Measurements from ENCODE around the gene ZC3H8.
"Not testable (repeated sequence)": the region's sequence is repeated elsewhere in the genome, so short reads cannot be mapped to it uniquely, and the experiment has no call there.

Gene ZC3H8

GRCh38 chr2:112216167-112216566 is 38.7 kb downstream of the ZC3H8 start:
- no peaks in the 10 kb centered on the region for H3K27me3 ChIP-seq (ENCODE audit: insufficient read depth, low read length, poor library complexity, severe bottlenecking)
- no peak overlapping the region for H3K4me3 ChIP-seq (ENCODE audit: low read length, poor library complexity, severe bottlenecking)
- no peak overlapping the region for H3K4me2 ChIP-seq (ENCODE audit: low read depth, low read length, poor library complexity, severe bottlenecking)
- no peaks in the 10 kb centered on the region for H3F3A ChIP-seq (ENCODE audit: low read depth)
- TF ChIP-seq, protein P1, sequence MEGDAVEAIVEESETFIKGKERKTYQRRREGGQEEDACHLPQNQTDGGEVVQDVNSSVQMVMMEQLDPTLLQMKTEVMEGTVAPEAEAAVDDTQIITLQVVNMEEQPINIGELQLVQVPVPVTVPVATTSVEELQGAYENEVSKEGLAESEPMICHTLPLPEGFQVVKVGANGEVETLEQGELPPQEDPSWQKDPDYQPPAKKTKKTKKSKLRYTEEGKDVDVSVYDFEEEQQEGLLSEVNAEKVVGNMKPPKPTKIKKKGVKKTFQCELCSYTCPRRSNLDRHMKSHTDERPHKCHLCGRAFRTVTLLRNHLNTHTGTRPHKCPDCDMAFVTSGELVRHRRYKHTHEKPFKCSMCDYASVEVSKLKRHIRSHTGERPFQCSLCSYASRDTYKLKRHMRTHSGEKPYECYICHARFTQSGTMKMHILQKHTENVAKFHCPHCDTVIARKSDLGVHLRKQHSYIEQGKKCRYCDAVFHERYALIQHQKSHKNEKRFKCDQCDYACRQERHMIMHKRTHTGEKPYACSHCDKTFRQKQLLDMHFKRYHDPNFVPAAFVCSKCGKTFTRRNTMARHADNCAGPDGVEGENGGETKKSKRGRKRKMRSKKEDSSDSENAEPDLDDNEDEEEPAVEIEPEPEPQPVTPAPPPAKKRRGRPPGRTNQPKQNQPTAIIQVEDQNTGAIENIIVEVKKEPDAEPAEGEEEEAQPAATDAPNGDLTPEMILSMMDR (conservative IDR thresholded peaks at IDR 0.05; ENCODE audit: low read length), result peak; percentile 23; the same call in 1 of the 2 replicates
- TF ChIP-seq EZH2phosphoT487 (IDR thresholded peaks at IDR 0.05; ENCODE audit: borderline replicate concordance), result no peak
- H3K9me2 ChIP-seq (replicated peaks; ENCODE audit: low read depth, low read length), result no peaks in the 10 kb centered on the region
- peaks cover 16% of the 10 kb centered on the region; the same call in 1 of the 2 replicates for H3K36me3 ChIP-seq (ENCODE audit: insufficient read depth, low read length)
- H3K9me3 ChIP-seq (ENCODE audit: insufficient read depth, low read depth, low read length), result no peaks in the 10 kb centered on the region
- no peaks in the 10 kb centered on the region for H3K79me2 ChIP-seq (ENCODE audit: insufficient read depth, low read length)
- H2AFZ ChIP-seq (ENCODE audit: low read length), result no peak overlapping the region
- no peaks in the 10 kb centered on the region for H3K4me1 ChIP-seq (ENCODE audit: insufficient read depth, low read length, poor library complexity, severe bottlenecking)
- H3K9ac ChIP-seq (ENCODE audit: low read depth, low read length, poor library complexity, severe bottlenecking), result no peak overlapping the region
- no peaks in the 10 kb centered on the region for H4K20me1 ChIP-seq (ENCODE audit: insufficient read depth, low read length, poor library complexity, severe bottlenecking)

GRCh38 chr2:112207905-112208304 is 46.9 kb downstream of the ZC3H8 start:
- not testable (repeated sequence) for H3F3A ChIP-seq (ENCODE audit: low read depth); H3K36me3 ChIP-seq (ENCODE audit: insufficient read depth, low read length); H3K4me2 ChIP-seq (ENCODE audit: low read depth, low read length, poor library complexity, severe bottlenecking); H4K20me1 ChIP-seq (ENCODE audit: insufficient read depth, low read length, poor library complexity, severe bottlenecking); H3K4me3 ChIP-seq (ENCODE audit: low read length, poor library complexity, severe bottlenecking); H3K27me3 ChIP-seq (ENCODE audit: insufficient read depth, low read length, poor library complexity, severe bottlenecking); H3K9ac ChIP-seq (ENCODE audit: low read depth, low read length, poor library complexity, severe bottlenecking); H3K4me1 ChIP-seq (ENCODE audit: insufficient read depth, low read length, poor library complexity, severe bottlenecking); H3K9me2 ChIP-seq (replicated peaks; ENCODE audit: low read depth, low read length); H2AFZ ChIP-seq (ENCODE audit: low read length); H3K79me2 ChIP-seq (ENCODE audit: insufficient read depth, low read length)
- H3K9me3 ChIP-seq (ENCODE audit: insufficient read depth, low read depth, low read length), result peaks cover 15% of the 10 kb centered on the region

GRCh38 chr2:112204411-112204810 is 50.4 kb downstream of the ZC3H8 start:
- Histone ChIP-seq H3K36me3 (ENCODE audit: insufficient read depth, low read length) (no peaks in the 10 kb centered on the region), H3K9ac (ENCODE audit: low read depth, low read length, poor library complexity, severe bottlenecking) (no peak overlapping the region), H3K4me1 (ENCODE audit: insufficient read depth, low read length, poor library complexity, severe bottlenecking) (no peaks in the 10 kb centered on the region), H4K20me1 (ENCODE audit: insufficient read depth, low read length, poor library complexity, severe bottlenecking) (no peaks in the 10 kb centered on the region), H3K4me2 (ENCODE audit: low read depth, low read length, poor library complexity, severe bottlenecking) (no peak overlapping the region), H3K9me2 (replicated peaks; ENCODE audit: low read depth, low read length) (no peaks in the 10 kb centered on the region), H3K79me2 (ENCODE audit: insufficient read depth, low read length) (no peaks in the 10 kb centered on the region), H2AFZ (ENCODE audit: low read length) (no peak overlapping the region), H3K4me3 (ENCODE audit: low read length, poor library complexity, severe bottlenecking) (no peak overlapping the region), H3K27me3 (ENCODE audit: insufficient read depth, low read length, poor library complexity, severe bottlenecking) (no peaks in the 10 kb centered on the region), H3K9me3 (ENCODE audit: insufficient read depth, low read depth, low read length) (peaks cover 15% of the 10 kb centered on the region), H3F3A (ENCODE audit: low read depth) (no peaks in the 10 kb centered on the region)
- TF ChIP-seq, protein P1 (conservative IDR thresholded peaks at IDR 0.05; ENCODE audit: low read length), result no peak
- TF ChIP-seq EZH2phosphoT487 (IDR thresholded peaks at IDR 0.05; ENCODE audit: borderline replicate concordance), result no peak

DNA sequence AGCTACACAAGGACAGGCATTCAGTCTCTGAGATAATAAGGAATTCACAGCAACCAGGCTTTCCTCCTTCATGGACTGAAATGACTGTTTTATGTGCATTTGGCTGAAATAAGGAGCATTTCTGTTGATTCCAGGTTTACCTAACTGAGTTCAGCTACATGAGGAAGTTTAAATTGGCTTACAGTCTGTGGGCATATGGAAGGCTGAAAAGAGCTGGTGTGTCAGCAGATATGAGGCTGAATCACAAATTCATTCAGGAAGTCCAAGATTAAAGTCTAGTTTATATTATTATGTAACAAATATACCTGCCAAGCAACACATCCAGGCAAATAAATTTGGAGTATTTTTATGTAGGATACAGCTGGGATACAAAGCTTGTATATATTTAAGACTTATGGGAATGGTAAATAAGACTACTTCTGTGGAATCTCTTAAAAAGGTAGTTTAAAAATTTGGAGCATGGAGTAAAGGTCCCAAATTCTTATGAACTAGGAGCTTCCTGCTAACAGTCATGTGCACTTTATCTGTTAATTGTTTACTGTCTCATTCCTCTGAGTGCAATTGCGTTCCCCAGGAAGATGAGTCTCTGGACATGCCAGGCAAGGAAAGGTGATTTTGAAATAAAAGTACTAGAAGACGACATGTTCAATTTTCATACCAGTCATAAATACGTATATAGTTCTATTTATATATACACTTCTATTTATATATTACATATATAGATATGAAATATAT is 53.0 kb downstream of the ZC3H8 start:
- Histone ChIP-seq H3K27me3 (ENCODE audit: insufficient read depth, low read length, poor library complexity, severe bottlenecking) (no peaks in the 10 kb centered on the region), H3K36me3 (ENCODE audit: insufficient read depth, low read length) (no peaks in the 10 kb centered on the region), H3K9me2 (replicated peaks; ENCODE audit: low read depth, low read length) (no peaks in the 10 kb centered on the region), H3K9me3 (ENCODE audit: insufficient read depth, low read depth, low read length) (peaks cover 15% of the 10 kb centered on the region), H3F3A (ENCODE audit: low read depth) (no peaks in the 10 kb centered on the region), H4K20me1 (ENCODE audit: insufficient read depth, low read length, poor library complexity, severe bottlenecking) (no peaks in the 10 kb centered on the region), H3K4me3 (ENCODE audit: low read length, poor library complexity, severe bottlenecking) (no peak overlapping the region), H3K9ac (ENCODE audit: low read depth, low read length, poor library complexity, severe bottlenecking) (no peak overlapping the region), H3K79me2 (ENCODE audit: insufficient read depth, low read length) (no peaks in the 10 kb centered on the region), H2AFZ (ENCODE audit: low read length) (no peak overlapping the region), H3K4me2 (ENCODE audit: low read depth, low read length, poor library complexity, severe bottlenecking) (no peak overlapping the region), H3K4me1 (ENCODE audit: insufficient read depth, low read length, poor library complexity, severe bottlenecking) (no peaks in the 10 kb centered on the region)
- no peak for TF ChIP-seq EZH2phosphoT487 (IDR thresholded peaks at IDR 0.05; ENCODE audit: borderline replicate concordance)
- TF ChIP-seq, protein P1 (conservative IDR thresholded peaks at IDR 0.05; ENCODE audit: low read length), result no peak

All from Loucy (cell line).